Parathyroid adenoma (tissue), 2 donors: ENCODE measurements around the gene CACNA1D.
"Not testable (repeated sequence)": the region's sequence is repeated elsewhere in the genome, so short reads cannot be mapped to it uniquely, and the experiment has no call there.

Source experiments
- H2AFZ ChIP-seq: fragments of 300-600 bp; sonication (generic); one replicate; pipeline ENCODE4 v1.7.0; 2017; ENCODE audit warnings: antibody characterized with exemption, mild to moderate bottlenecking
- H3K27ac ChIP-seq: fragments of 300-600 bp; sonication (generic); one replicate; pipeline ENCODE4 v1.7.0; 2017
- H3K27me3 ChIP-seq: fragments of 300-600 bp; sonication (generic); one replicate; pipeline ENCODE4 v1.7.0; 2017; ENCODE audit warnings: low read length; ENCODE audit not compliant: control insufficient read depth, insufficient read depth
- H3K36me3 ChIP-seq: fragments of 300-600 bp; sonication (generic); one replicate; pipeline ENCODE4 v1.7.0; 2017; ENCODE audit warnings: low read length; ENCODE audit not compliant: control insufficient read depth, insufficient read depth
- H3K4me1 ChIP-seq: fragments of 300-600 bp; sonication (generic); one replicate; pipeline ENCODE4 v1.7.0; 2017; ENCODE audit warnings: control low read depth
- H3K4me2 ChIP-seq: fragments of 300-600 bp; sonication (generic); one replicate; pipeline ENCODE4 v1.7.0; 2017; ENCODE audit warnings: low read length
- H3K4me3 ChIP-seq: fragments of 300-600 bp; sonication (generic); one replicate; pipeline ENCODE4 v1.7.0; 2017; ENCODE audit warnings: low read depth, low read length
- H3K79me2 ChIP-seq: fragments of 300-600 bp; sonication (generic); one replicate; pipeline ENCODE4 v1.7.0; 2017; ENCODE audit warnings: control low read depth
- H3K9ac ChIP-seq: fragments of 300-600 bp; sonication (generic); one replicate; pipeline ENCODE4 v1.7.0; 2017; ENCODE audit warnings: mild to moderate bottlenecking
- H3K9me3 ChIP-seq: fragments of 300-600 bp; sonication (generic); one replicate; pipeline ENCODE4 v1.7.0; 2017; ENCODE audit warnings: low read length; ENCODE audit not compliant: control insufficient read depth
- CTCF ChIP-seq: fragments of 300-600 bp; sonication (generic); IDR thresholded peaks from one replicate; pipeline ENCODE4 v1.7.0; 2017; ENCODE audit warnings: antibody characterized with exemption, mild to moderate bottlenecking
- donor health status: primary hyperparathyroidism.

The CACNA1D gene

GRCh38 chr3:53635041-53635440 is 140.6 kb downstream of the CACNA1D start:
- H3K9ac ChIP-seq, result no peak overlapping the region
- H3K27ac ChIP-seq, result no peak overlapping the region
- H3K36me3 ChIP-seq, result no peaks in the 10 kb centered on the region
- no peaks in the 10 kb centered on the region for H3K79me2 ChIP-seq
- no peak for TF ChIP-seq CTCF
- H3K4me2 ChIP-seq, result no peak overlapping the region
- no peaks in the 10 kb centered on the region for H3K4me1 ChIP-seq
- no peaks in the 10 kb centered on the region for H3K27me3 ChIP-seq
- H3K4me3 ChIP-seq, result no peak overlapping the region
- no peaks in the 10 kb centered on the region for H3K9me3 ChIP-seq
- no peak overlapping the region for H2AFZ ChIP-seq

GRCh38 chr3:53638806-53639205 is 144.4 kb downstream of the CACNA1D start:
- H3K36me3 ChIP-seq, H3K9ac ChIP-seq, H3K9me3 ChIP-seq, H2AFZ ChIP-seq, H3K4me3 ChIP-seq, H3K79me2 ChIP-seq, H3K27me3 ChIP-seq, H3K4me2 ChIP-seq, H3K4me1 ChIP-seq, H3K27ac ChIP-seq: not testable (repeated sequence)

- no peak for TF ChIP-seq CTCF
Observed at GRCh38 chr3:53641397-53641796, 147.0 kb downstream of the CACNA1D start.

GRCh38 chr3:53642211-53642610 is 147.8 kb downstream of the CACNA1D start:
- Histone ChIP-seq H3K4me3 (no peak overlapping the region), H3K36me3 (no peaks in the 10 kb centered on the region), H3K27ac (no peak overlapping the region), H3K27me3 (no peaks in the 10 kb centered on the region), H3K4me1 (no peaks in the 10 kb centered on the region), H3K9ac (no peak overlapping the region), H3K4me2 (no peak overlapping the region), H3K9me3 (no peaks in the 10 kb centered on the region), H3K79me2 (no peaks in the 10 kb centered on the region), H2AFZ (no peak overlapping the region)
- no peak for TF ChIP-seq CTCF

More at GRCh38 chr3:53641397-53641796, 147.0 kb downstream of the CACNA1D start:
- no peaks in the 10 kb centered on the region for H3K9me3 ChIP-seq
- H3K4me3 ChIP-seq, result no peak overlapping the region
- H3K27ac ChIP-seq, result no peak overlapping the region
- H3K36me3 ChIP-seq, result no peaks in the 10 kb centered on the region
- H2AFZ ChIP-seq, result no peak overlapping the region
- H3K27me3 ChIP-seq, result no peaks in the 10 kb centered on the region
- H3K4me2 ChIP-seq, result no peak overlapping the region
- no peaks in the 10 kb centered on the region for H3K79me2 ChIP-seq
- no peaks in the 10 kb centered on the region for H3K4me1 ChIP-seq
- no peak overlapping the region for H3K9ac ChIP-seq

- Histone ChIP-seq H3K79me2 (no peaks in the 10 kb centered on the region), H3K4me2 (no peak overlapping the region), H3K27ac (no peak overlapping the region), H3K9ac (no peak overlapping the region), H3K36me3 (no peaks in the 10 kb centered on the region), H2AFZ (no peak overlapping the region), H3K4me1 (no peaks in the 10 kb centered on the region), H3K9me3 (no peaks in the 10 kb centered on the region), H3K27me3 (no peaks in the 10 kb centered on the region), H3K4me3 (no peak overlapping the region)
- TF ChIP-seq CTCF, result no peak
Observed at GRCh38 chr3:53643757-53644156, 149.3 kb downstream of the CACNA1D start.
